Uterus (tissue), 4 donors: Measurements from ENCODE around the gene IFNA21. TPM values are rescaled to one million over a fixed set of nuclear protein-coding genes. Genes with fewer than 3 reads are reported as not detected.
"Not testable (repeated sequence)": the region's sequence is repeated elsewhere in the genome, so short reads cannot be mapped to it uniquely, and the experiment has no call there.

ENCODE experiments used
- DNase-seq, 2 donors: peaks; one replicate each; pipeline ENCODE4 v3.0.0-alpha.2; 2019 to 2020
- H3K27ac ChIP-seq, 2 donors: fragments of 200-600 bp; sonication (generic); 1 replicate in 1 of 2; 2 replicates in 1 of 2; pipeline ENCODE4 v1.5.1; 2016 to 2018
- H3K27me3 ChIP-seq, 2 donors: fragments of 200-600 bp; sonication (generic); one replicate each; pipeline ENCODE4 v1.5.1; 2018 to 2019; ENCODE audit warnings: control low read depth in 1 of 2
- H3K36me3 ChIP-seq, 2 donors: fragments of 200-600 bp; sonication (generic); one replicate each; pipeline ENCODE4 v1.5.1; 2019; ENCODE audit warnings: control low read depth in 1 of 2
- H3K4me1 ChIP-seq, 2 donors: fragments of 200-600 bp; sonication (generic); one replicate each; pipeline ENCODE4 v1.5.1; 2018 to 2019; ENCODE audit warnings: control low read depth in 1 of 2
- H3K4me3 ChIP-seq, 2 donors: fragments of 200-600 bp; sonication (generic); 1 replicate in 1 of 2; 2 replicates in 1 of 2; pipeline ENCODE4 v1.5.1; 2018 to 2019; ENCODE audit warnings: mild to moderate bottlenecking in 1 of 2
- H3K9me3 ChIP-seq, 2 donors: fragments of 200-600 bp; sonication (generic); one replicate each; pipeline ENCODE4 v1.5.1; 2019; ENCODE audit warnings: control low read depth in 1 of 2
- POLR2A ChIP-seq, 2 donors: fragments of 450-650 bp; IDR thresholded peaks; one replicate each; pipeline ENCODE4 v1.6.1; 2016; ENCODE audit warnings: antibody characterized with exemption in 2 of 2, mild to moderate bottlenecking in 1 of 2, moderate library complexity in 1 of 2
- intact Hi-C: fragments of 100-400 bp; cut with DNase I; formaldehyde crosslinking; loops from one replicate; pipeline ENCODE4 v1.15.1; 2023; ENCODE audit warnings: low total_unique reads
- total RNA-seq, 4 donors: library from RNA; depleted of rRNA in 3 of 4; stranded (reverse); fragments of >200 nt in 3 of 4; gene quantifications; one replicate each; pipeline versions ENCODE4 v1.1.0 to v1.2.4, GENCODE V29; 2014 to 2023
- TF ChIP-seq, protein P1 (sequence below), 4 experiments: fragments of 200-600 bp in 2 of 4; fragments of 450-650 bp in 2 of 4; sonication (generic) in 2 of 4; IDR thresholded peaks; one replicate each; pipeline ENCODE4 v1.5.1; 2016 to 2019; ENCODE audit warnings: antibody characterized with exemption in 4 of 4, mild to moderate bottlenecking in 2 of 4, moderate library complexity in 1 of 4
- donor health status: DM: yes; HTN: yes; CAD: no.

The IFNA21 gene
- total RNA-seq, 4 donors from 2014 or later = not detected

DNA sequence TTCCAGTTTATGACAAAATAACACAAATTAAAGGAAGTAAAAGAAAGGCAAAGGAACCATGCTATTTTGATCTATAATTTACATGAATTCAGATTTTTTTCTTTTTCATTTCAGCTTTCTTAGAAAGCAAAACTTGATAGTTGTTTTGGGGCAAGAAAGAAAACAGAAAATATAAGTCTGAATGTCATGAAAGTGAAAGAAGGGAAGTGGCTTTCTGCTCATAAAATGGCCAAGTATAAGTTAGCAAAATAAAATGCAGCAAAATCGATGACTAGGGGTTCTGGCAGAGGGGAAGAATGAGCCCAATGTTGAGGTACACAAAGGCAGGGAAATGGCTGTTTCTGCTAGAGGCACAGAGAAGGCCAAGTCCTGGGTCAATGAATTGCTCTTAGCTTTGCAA is 21.9 kb downstream of the IFNA21 start:
- H3K9me3 ChIP-seq = peaks cover 0 to 7% of the 10 kb centered on the region in 2 donors
- intact Hi-C loops = no loop called here
- no peaks in the 10 kb centered on the region for H3K4me1 ChIP-seq
- DNase-seq = no peak
- H3K36me3 ChIP-seq = no peaks in the 10 kb centered on the region
- no peak overlapping the region for H3K27ac ChIP-seq
- TF ChIP-seq, protein P1, sequence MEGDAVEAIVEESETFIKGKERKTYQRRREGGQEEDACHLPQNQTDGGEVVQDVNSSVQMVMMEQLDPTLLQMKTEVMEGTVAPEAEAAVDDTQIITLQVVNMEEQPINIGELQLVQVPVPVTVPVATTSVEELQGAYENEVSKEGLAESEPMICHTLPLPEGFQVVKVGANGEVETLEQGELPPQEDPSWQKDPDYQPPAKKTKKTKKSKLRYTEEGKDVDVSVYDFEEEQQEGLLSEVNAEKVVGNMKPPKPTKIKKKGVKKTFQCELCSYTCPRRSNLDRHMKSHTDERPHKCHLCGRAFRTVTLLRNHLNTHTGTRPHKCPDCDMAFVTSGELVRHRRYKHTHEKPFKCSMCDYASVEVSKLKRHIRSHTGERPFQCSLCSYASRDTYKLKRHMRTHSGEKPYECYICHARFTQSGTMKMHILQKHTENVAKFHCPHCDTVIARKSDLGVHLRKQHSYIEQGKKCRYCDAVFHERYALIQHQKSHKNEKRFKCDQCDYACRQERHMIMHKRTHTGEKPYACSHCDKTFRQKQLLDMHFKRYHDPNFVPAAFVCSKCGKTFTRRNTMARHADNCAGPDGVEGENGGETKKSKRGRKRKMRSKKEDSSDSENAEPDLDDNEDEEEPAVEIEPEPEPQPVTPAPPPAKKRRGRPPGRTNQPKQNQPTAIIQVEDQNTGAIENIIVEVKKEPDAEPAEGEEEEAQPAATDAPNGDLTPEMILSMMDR (IDR thresholded peaks at IDR 0.05) = no peak
- no peak for TF ChIP-seq POLR2A (IDR thresholded peaks at IDR 0.05)
- no peak overlapping the region for H3K4me3 ChIP-seq
- no peaks in the 10 kb centered on the region for H3K27me3 ChIP-seq

DNA sequence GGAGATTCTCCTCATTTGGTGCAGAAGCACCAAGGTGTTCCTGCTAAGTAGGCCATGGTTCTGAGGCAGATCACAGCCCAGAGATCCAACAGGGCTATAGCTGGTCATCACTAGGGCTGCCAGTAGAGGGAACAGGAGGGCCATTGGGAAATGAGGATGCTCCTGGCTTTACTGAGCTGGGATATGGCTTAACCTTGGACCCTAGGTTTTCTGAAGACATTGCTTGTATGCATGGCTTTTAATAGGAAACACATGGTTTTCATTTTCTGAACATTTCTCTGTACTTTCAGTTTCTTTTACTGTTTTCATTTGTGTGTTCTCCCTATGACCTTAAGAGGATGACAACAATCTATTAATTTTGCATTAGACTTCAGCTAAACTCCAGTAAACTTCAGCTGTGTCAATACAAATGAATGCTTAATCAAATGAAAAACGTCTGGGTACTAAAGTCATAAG is 25.0 kb downstream of the IFNA21 start, which contains the start of gene IFNW1:
TSS of gene IFNW1 (minus strand) at position 406 of the 456 bp plus-strand sequence. CDS start at position 144, 262 bp downstream.
- H3K4me1 ChIP-seq = no peaks in the 10 kb centered on the region
- intact Hi-C loops = no loop called here
- no peak for DNase-seq
- no peak within 1 kb of the TSS for H3K27ac ChIP-seq
- no peaks in the 10 kb centered on the region for H3K27me3 ChIP-seq
- no peak for TF ChIP-seq POLR2A (IDR thresholded peaks at IDR 0.05)
- TF ChIP-seq, protein P1 (IDR thresholded peaks at IDR 0.05) = no peak
- no peaks in the 10 kb centered on the region for H3K9me3 ChIP-seq
- H3K36me3 ChIP-seq = no peaks in the 10 kb centered on the region
- no peak within 1 kb of the TSS for H3K4me3 ChIP-seq

DNA sequence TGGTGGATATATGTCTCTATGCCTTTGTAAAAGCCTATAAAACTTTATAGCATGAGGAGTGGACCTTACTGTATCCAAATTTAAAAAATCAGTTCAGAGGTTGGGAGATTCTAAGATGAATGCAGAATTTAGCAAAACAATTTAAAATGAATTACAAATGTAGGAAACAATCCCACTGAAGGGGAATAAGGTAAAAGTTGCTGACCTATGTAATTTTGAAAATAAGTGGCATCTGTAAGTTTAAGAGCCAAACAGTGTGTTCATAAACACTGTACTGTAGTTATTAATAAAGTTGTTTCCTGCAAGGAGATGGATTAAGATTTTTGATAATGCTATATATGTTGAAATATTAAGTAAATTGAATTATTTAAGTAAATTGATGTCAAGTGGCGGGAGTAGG is 29.4 kb downstream of the IFNA21 start:
- Histone ChIP-seq H3K27me3 (no peaks in the 10 kb centered on the region), H3K9me3 (no peaks in the 10 kb centered on the region), H3K4me3 (no peak overlapping the region), H3K4me1 (no peaks in the 10 kb centered on the region), H3K36me3 (no peaks in the 10 kb centered on the region), H3K27ac (no peak overlapping the region)
- DNase-seq = no peak
- intact Hi-C loops = no loop called here
- TF ChIP-seq POLR2A (IDR thresholded peaks at IDR 0.05) = no peak
- TF ChIP-seq, protein P1 (IDR thresholded peaks at IDR 0.05) = no peak

DNA sequence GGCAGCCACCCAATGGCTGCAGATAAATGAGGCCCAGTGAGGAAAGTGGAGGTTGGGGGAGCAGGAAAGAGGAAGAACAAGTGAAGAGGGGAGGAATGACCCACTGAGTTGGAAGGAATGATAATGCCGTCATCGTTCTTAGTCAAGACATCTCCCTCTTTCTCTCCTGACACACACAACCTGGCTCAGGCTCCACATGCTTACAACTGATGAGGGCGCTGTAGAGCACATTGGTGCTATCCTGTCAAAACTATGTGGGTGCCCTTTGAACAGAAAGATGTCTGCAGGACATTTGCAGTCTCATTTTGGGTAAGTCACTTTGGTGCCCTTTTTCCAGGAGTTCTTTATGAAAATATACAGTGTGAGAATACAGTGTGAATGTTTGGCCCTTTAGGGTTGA is 30.7 kb downstream of the IFNA21 start:
- H3K27me3 ChIP-seq = no peaks in the 10 kb centered on the region
- intact Hi-C loops = no loop called here

DNA sequence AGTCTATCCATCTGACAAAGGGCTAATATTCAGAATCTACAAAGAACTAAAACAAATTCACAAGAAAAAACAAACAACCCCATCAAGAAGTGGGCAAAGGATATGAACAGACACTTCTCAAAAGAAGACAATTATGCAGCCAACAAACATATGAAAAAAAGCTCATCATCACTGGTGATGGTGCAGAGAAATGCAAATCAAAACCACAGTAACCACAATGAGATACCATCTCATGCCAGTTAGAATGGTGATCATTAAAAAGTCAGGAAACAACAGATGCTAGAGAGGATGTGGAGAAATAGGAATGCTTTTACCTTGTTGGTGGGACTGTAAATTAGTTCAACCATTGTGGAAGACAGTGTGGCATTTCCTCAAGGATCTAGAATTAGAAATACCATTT is 38.3 kb downstream of the IFNA21 start:
- H3K4me1 ChIP-seq, H3K4me3 ChIP-seq, H3K27me3 ChIP-seq, H3K36me3 ChIP-seq, H3K9me3 ChIP-seq, DNase-seq, intact Hi-C loops, H3K27ac ChIP-seq: not testable (repeated sequence)

More for the DNA sequence above, 30.7 kb downstream of the IFNA21 start:
- no peaks in the 10 kb centered on the region for H3K4me1 ChIP-seq
- no peak for DNase-seq
- TF ChIP-seq, protein P1 (IDR thresholded peaks at IDR 0.05) = no peak
- TF ChIP-seq POLR2A (IDR thresholded peaks at IDR 0.05) = no peak
- H3K9me3 ChIP-seq = no peaks in the 10 kb centered on the region
- no peaks in the 10 kb centered on the region for H3K36me3 ChIP-seq
- no peak overlapping the region for H3K4me3 ChIP-seq
- no peak overlapping the region for H3K27ac ChIP-seq
